ENCODE results near the gene LRTM2.

The LRTM2 gene

GRCh38 chr12:1820896-1821291, 529 bp downstream of the LRTM2 start:
- DNase-seq, result no peak
- Histone ChIP-seq H3K36me3 (no peaks in the 10 kb centered on the region), H3K4me1 (peaks cover 0 to 7% (median 2%) of the 10 kb centered on the region in 4 donors), H3K27ac (no peak overlapping the region), H3K4me3 (no peak overlapping the region), H3K9me3 (no peaks in the 10 kb centered on the region), H3K27me3 (peaks cover 0 to 59% of the 10 kb centered on the region in 2 donors)
- no peak for TF ChIP-seq CTCF (IDR thresholded peaks at IDR 0.05)
- intact Hi-C loops (cut with DNase I; ENCODE audit: low total_unique reads), result no loop called here

- intact Hi-C loops (cut with DNase I; ENCODE audit: low total_unique reads), result no loop called here
- no peak overlapping the region for H3K27ac ChIP-seq
- DNase-seq, result no peak
- H3K36me3 ChIP-seq, result no peaks in the 10 kb centered on the region
- peaks cover 0 to 7% (median 2%) of the 10 kb centered on the region in 4 donors for H3K4me1 ChIP-seq
- H3K27me3 ChIP-seq, result peaks cover 0 to 62% of the 10 kb centered on the region in 2 donors
- no peak overlapping the region for H3K4me3 ChIP-seq
- no peaks in the 10 kb centered on the region for H3K9me3 ChIP-seq
- TF ChIP-seq CTCF (IDR thresholded peaks at IDR 0.05), result no peak
Observed at GRCh38 chr12:1821805-1822204, 1.4 kb downstream of the LRTM2 start.

DNA sequence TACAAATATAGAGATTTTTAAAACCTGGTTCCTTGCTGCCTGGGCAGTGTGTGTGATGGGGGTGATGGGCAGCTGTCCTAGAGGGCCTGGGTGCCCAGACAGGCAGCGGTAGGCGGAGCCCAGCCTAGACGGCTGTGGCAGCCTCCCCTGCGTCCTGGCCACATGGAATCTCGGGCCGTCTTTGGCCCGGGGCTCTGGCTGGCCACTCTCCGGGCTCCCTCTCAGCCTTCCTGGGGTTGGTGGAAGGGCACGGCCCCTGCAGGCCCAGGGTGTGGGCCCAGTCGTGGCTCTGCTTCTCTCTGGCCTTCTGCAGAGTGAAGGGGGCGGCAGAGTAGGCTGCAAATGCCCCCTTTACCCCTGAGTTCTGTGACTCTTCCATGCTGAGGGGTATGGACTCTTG, 2.3 kb downstream of the LRTM2 start:
- no peak for TF ChIP-seq CTCF (IDR thresholded peaks at IDR 0.05)
- no peak overlapping the region for H3K27ac ChIP-seq
- intact Hi-C loops (cut with DNase I; ENCODE audit: low total_unique reads), result no loop called here
- H3K4me3 ChIP-seq, result no peak overlapping the region
- no peaks in the 10 kb centered on the region for H3K9me3 ChIP-seq
- H3K27me3 ChIP-seq, result peaks cover 0 to 70% of the 10 kb centered on the region in 2 donors
- H3K36me3 ChIP-seq, result no peaks in the 10 kb centered on the region
- DNase-seq, result no peak
- peaks cover 0 to 7% (median 2%) of the 10 kb centered on the region in 4 donors for H3K4me1 ChIP-seq

GRCh38 chr12:1823237-1823636, 2.9 kb downstream of the LRTM2 start:
- intact Hi-C loops (cut with DNase I; ENCODE audit: low total_unique reads), result no loop called here
- DNase-seq, result no peak
- H3K27ac ChIP-seq, result no peak overlapping the region
- H3K4me1 ChIP-seq, result peaks cover 0 to 7% (median 2%) of the 10 kb centered on the region in 4 donors
- H3K4me3 ChIP-seq, result no peak overlapping the region
- TF ChIP-seq CTCF (IDR thresholded peaks at IDR 0.05), result no peak
- H3K27me3 ChIP-seq, result peaks cover 0 to 75% of the 10 kb centered on the region in 2 donors
- H3K36me3 ChIP-seq, result no peaks in the 10 kb centered on the region
- no peaks in the 10 kb centered on the region for H3K9me3 ChIP-seq

- DNase-seq, result no peak
- Histone ChIP-seq H3K4me3 (no peak overlapping the region), H3K4me1 (peaks cover 0 to 3% (median 2%) of the 10 kb centered on the region in 4 donors), H3K27ac (no peak overlapping the region), H3K27me3 (peaks cover 0 to 81% of the 10 kb centered on the region in 2 donors), H3K36me3 (no peaks in the 10 kb centered on the region), H3K9me3 (no peaks in the 10 kb centered on the region)
- TF ChIP-seq CTCF (IDR thresholded peaks at IDR 0.05), result no peak
- intact Hi-C loops (cut with DNase I; ENCODE audit: low total_unique reads), result no loop called here
Observed at GRCh38 chr12:1825382-1826102, 5.2 kb downstream of the LRTM2 start.
